WERI-Rb-1 (cell line): ENCODE measurements around the gene PADI2.

Experiments used
- DNase-seq: peaks from one replicate; pipeline ENCODE4 v3.0.0-alpha.2; 2020
- H3K27ac ChIP-seq: fragments of 250-450 bp; sonication (Bioruptor Pico); 2 replicates; pipeline ENCODE4 v1.5.1; 2020; ENCODE audit warnings: mild to moderate bottlenecking, moderate library complexity
- H3K27me3 ChIP-seq: fragments of 250-450 bp; sonication (Bioruptor Pico); 2 replicates; pipeline ENCODE4 v1.5.1; 2021; ENCODE audit warnings: mild to moderate bottlenecking, low read depth, moderate library complexity; ENCODE audit not compliant: insufficient read depth, severe bottlenecking
- H3K36me3 ChIP-seq: fragments of 250-450 bp; sonication (Bioruptor Pico); 2 replicates; pipeline ENCODE4 v1.5.1; 2020; ENCODE audit warnings: mild to moderate bottlenecking, moderate library complexity
- H3K4me3 ChIP-seq: 2 replicates; pipeline ENCODE4 v1.5.1; 2011; ENCODE audit warnings: low read depth, mild to moderate bottlenecking, control low read depth, low read length
- H3K9me3 ChIP-seq: fragments of 250-450 bp; sonication (Bioruptor Pico); 2 replicates; pipeline ENCODE4 v1.5.1; 2021; ENCODE audit warnings: mild to moderate bottlenecking, moderate library complexity; ENCODE audit not compliant: severe bottlenecking
- TF ChIP-seq, protein P1 (sequence below): IDR thresholded peaks from 2 replicates; pipeline ENCODE4 v1.5.1; 2011; ENCODE audit warnings: low read depth, mild to moderate bottlenecking, control low read depth, inconsistent platforms, low read length

The PADI2 gene

DNA sequence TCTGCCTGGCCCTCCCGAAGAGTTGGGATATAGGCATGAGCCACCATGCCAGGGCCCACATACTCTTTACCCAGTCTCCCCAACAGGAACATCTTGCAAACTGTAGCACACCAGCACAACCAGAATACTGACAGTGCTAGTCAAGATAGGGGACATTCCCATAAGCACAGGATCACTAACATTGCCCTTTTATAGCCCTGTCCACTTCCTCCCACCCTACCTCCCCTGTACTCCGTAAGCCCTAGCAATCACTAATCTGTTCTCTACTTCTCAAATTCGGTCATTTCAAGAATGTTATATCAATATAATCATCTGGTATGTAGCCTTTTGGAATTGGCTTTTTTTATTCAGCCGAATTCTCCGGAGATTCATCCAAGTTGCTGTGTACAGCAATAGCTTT is 71.3 kb downstream of the PADI2 start:
- TF ChIP-seq, protein P1, sequence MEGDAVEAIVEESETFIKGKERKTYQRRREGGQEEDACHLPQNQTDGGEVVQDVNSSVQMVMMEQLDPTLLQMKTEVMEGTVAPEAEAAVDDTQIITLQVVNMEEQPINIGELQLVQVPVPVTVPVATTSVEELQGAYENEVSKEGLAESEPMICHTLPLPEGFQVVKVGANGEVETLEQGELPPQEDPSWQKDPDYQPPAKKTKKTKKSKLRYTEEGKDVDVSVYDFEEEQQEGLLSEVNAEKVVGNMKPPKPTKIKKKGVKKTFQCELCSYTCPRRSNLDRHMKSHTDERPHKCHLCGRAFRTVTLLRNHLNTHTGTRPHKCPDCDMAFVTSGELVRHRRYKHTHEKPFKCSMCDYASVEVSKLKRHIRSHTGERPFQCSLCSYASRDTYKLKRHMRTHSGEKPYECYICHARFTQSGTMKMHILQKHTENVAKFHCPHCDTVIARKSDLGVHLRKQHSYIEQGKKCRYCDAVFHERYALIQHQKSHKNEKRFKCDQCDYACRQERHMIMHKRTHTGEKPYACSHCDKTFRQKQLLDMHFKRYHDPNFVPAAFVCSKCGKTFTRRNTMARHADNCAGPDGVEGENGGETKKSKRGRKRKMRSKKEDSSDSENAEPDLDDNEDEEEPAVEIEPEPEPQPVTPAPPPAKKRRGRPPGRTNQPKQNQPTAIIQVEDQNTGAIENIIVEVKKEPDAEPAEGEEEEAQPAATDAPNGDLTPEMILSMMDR = no peak
- Histone ChIP-seq H3K9me3 (no peaks in the 10 kb centered on the region), H3K4me3 (no peak overlapping the region), H3K36me3 (peaks cover 33% of the 10 kb centered on the region), H3K27me3 (no peaks in the 10 kb centered on the region), H3K27ac (no peak overlapping the region)
- DNase-seq = no peak

DNA sequence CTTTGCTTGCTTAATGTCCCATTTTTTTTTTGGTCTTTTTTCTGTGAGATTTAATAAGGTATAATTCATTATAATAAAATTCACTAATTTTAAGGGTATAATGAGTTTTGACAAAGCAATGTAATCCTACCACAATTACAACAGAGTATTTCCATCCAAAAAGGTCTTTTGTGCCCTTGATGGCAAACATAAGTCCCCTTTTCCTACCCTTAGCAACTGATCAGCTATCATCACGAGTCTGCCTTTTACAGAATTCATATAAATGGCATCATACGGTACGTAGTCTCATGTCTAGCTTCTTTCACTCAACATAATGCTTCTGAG is 73.0 kb downstream of the PADI2 start:
- Histone ChIP-seq H3K9me3 (no peaks in the 10 kb centered on the region), H3K27ac (no peak overlapping the region), H3K4me3 (no peak overlapping the region), H3K27me3 (no peaks in the 10 kb centered on the region), H3K36me3 (peaks cover 41% of the 10 kb centered on the region)
- TF ChIP-seq, protein P1 = no peak
- no peak for DNase-seq

DNA sequence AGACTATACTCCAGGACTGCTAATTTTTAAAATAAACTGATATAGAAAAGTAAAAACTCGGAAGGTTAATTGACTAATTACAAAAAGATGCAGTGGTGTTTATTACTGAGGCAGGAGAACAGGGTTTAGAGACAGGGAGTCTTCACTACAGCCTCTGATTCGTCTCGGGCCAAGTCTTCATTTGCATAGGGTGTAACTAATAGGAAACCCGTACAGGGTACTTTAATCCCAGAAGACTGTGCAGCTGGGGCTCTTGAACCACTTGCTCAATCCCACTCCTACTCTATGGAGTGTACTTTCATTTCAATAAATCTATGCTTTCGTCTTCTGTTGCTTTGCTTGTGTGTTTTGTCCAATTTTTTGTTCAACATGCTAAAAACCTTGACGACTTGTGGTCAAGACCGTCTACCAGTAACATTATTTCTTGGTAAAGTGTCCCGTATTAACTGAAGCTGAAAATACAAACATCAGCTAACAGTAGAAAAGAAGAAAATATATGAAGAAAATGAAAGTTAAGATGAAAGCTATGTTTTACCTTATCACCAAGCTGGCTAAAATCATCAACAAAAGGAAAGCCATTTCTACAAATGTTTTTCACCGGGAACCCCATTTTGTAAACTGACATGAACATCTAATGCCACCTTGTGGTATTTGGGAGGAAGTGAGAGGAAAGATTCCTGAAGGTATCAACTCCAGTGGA is 73.5 kb downstream of the PADI2 start:
- Histone ChIP-seq H3K36me3 (peaks cover 40% of the 10 kb centered on the region), H3K4me3 (peak overlapping the region; percentile 22), H3K9me3 (no peaks in the 10 kb centered on the region), H3K27me3 (no peaks in the 10 kb centered on the region), H3K27ac (no peak overlapping the region)
- TF ChIP-seq, protein P1 = peak; percentile 60
- peak; percentile 42 for DNase-seq

DNA sequence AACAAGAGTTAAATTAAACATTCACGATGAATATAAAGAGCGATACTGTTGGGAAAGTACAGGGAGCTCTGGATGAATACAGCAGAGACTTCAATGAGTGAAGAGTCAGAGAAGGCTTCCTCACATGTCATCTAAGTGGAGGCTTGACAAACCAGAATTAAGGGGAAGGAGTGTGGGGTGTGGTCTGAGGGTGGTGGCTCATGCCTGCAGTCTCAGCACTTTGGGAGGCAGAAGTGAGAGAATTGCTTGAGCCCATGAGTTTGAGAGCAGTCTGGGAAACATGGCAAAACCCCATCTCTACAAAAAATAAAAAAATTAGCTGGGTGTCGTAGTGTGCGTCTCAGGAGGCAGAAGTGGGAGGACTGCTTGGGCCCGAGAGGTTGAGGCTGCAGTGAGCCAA is 74.1 kb downstream of the PADI2 start:
- H3K36me3 ChIP-seq = peaks cover 44% of the 10 kb centered on the region
- TF ChIP-seq, protein P1 = no peak
- H3K9me3 ChIP-seq = no peaks in the 10 kb centered on the region
- H3K27me3 ChIP-seq = no peaks in the 10 kb centered on the region
- no peak overlapping the region for H3K4me3 ChIP-seq
- no peak for DNase-seq
- H3K27ac ChIP-seq = no peak overlapping the region

DNA sequence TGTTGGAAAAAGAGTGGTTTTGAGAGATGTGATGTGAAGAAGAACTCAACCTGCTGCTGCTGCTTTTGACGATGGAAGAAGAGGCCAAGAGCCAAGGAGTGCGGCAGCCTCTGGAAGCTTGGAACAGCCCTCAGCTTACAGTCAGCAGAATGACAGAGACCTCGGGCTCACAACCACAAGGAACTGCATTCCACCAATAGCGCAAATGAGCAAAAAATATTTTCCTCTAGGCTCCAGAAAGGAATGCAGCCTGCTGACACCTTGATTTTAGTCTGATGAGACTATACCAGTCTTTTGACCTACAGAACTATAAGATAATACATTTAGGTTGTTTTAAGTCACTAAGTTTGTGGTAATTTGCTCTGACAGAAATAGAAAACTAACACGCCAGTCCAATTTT is 75.6 kb downstream of the PADI2 start:
- Histone ChIP-seq H3K36me3 (peaks cover 46% of the 10 kb centered on the region), H3K27ac (no peak overlapping the region), H3K27me3 (no peaks in the 10 kb centered on the region), H3K9me3 (no peaks in the 10 kb centered on the region), H3K4me3 (no peak overlapping the region)
- TF ChIP-seq, protein P1 = no peak
- no peak for DNase-seq

DNA sequence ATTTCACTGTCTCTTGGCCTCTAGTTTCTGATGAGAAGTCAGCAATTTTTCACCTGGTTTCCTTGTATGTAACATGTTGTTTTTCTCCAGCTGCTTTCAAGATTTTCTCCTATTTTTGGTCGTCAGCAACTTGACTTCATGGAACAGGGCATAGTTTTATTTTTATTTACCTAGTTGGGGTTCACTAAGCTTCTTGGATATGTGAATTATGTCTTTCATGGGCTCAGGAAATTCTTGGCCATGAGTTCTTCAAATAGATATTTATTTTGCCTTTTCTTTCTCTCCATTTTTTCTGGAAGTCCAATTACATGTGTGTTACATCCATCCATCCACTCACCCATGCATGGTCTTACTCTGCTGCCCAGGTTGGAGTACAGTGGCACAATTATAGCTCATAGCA is 79.1 kb downstream of the PADI2 start:
- H3K9me3 ChIP-seq = no peaks in the 10 kb centered on the region
- DNase-seq = no peak
- peaks cover 62% of the 10 kb centered on the region for H3K36me3 ChIP-seq
- no peaks in the 10 kb centered on the region for H3K27me3 ChIP-seq
- TF ChIP-seq, protein P1 = no peak
- no peak overlapping the region for H3K4me3 ChIP-seq
- no peak overlapping the region for H3K27ac ChIP-seq
